ENCODE results near the gene MAP3K20.

The MAP3K20 gene

GRCh38 chr2:173213181-173213580, 137.5 kb downstream of the MAP3K20 start:
- H3K4me3 ChIP-seq (ENCODE audit: low read depth, low read length) = no peak overlapping the region
- TF ChIP-seq, protein P1, sequence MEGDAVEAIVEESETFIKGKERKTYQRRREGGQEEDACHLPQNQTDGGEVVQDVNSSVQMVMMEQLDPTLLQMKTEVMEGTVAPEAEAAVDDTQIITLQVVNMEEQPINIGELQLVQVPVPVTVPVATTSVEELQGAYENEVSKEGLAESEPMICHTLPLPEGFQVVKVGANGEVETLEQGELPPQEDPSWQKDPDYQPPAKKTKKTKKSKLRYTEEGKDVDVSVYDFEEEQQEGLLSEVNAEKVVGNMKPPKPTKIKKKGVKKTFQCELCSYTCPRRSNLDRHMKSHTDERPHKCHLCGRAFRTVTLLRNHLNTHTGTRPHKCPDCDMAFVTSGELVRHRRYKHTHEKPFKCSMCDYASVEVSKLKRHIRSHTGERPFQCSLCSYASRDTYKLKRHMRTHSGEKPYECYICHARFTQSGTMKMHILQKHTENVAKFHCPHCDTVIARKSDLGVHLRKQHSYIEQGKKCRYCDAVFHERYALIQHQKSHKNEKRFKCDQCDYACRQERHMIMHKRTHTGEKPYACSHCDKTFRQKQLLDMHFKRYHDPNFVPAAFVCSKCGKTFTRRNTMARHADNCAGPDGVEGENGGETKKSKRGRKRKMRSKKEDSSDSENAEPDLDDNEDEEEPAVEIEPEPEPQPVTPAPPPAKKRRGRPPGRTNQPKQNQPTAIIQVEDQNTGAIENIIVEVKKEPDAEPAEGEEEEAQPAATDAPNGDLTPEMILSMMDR (IDR thresholded peaks at IDR 0.05; ENCODE audit: borderline replicate concordance, insufficient read depth, low read depth, low read length) = no peak

GRCh38 chr2:173214213-173214612, 138.6 kb downstream of the MAP3K20 start:
- TF ChIP-seq, protein P1 (IDR thresholded peaks at IDR 0.05; ENCODE audit: borderline replicate concordance, insufficient read depth, low read depth, low read length) = no peak

DNA sequence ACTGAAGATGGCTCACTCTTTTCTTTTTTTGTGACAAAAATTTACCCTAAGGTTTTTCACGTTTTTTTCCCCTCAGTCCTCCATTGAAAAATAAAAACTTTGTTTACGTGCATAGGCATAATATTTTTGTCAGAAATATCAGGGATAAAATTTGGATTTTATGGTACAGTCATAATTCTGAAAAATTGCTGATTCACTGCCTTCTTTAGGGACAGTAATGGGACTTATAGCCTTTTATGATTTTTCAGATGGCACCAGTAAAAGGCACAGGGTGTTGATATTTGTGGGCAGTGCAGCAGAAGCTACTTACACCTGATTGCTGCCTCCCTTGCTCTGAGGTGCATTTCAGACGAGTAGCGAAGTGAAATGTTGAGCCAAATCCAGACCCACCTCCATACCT, 139.7 kb downstream of the MAP3K20 start:
- H3K4me3 ChIP-seq (ENCODE audit: low read depth, low read length) = no peak overlapping the region
- TF ChIP-seq, protein P1 (IDR thresholded peaks at IDR 0.05; ENCODE audit: borderline replicate concordance, insufficient read depth, low read depth, low read length) = no peak

More at GRCh38 chr2:173214213-173214612, 138.6 kb downstream of the MAP3K20 start:
- H3K4me3 ChIP-seq (ENCODE audit: low read depth, low read length) = no peak overlapping the region

DNA sequence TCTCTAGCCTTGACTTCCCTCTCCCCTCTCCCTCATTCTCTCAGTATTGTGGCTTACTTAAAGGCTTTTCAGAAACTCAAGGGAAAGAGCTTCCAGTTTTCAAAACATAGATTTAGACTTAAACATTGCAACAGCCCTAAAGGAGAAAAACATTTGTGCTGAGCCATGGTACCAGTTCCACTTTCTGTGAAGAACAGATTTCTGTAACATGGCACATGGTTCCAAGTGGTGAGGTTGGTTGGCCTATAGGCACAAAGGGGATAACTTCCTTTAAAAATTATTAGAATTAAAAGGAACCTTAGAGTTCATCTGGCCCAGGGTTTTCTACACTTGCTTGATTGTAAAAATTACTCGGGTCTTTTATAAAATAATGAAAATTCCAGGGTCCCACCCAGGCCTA, 140.4 kb downstream of the MAP3K20 start:
- TF ChIP-seq, protein P1 (IDR thresholded peaks at IDR 0.05; ENCODE audit: borderline replicate concordance, insufficient read depth, low read depth, low read length) = no peak
- H3K4me3 ChIP-seq (ENCODE audit: low read depth, low read length) = no peak overlapping the region

GRCh38 chr2:173216668-173217067, 141.0 kb downstream of the MAP3K20 start:
- H3K4me3 ChIP-seq (ENCODE audit: low read depth, low read length) = no peak overlapping the region
- TF ChIP-seq, protein P1 (IDR thresholded peaks at IDR 0.05; ENCODE audit: borderline replicate concordance, insufficient read depth, low read depth, low read length) = no peak

DNA sequence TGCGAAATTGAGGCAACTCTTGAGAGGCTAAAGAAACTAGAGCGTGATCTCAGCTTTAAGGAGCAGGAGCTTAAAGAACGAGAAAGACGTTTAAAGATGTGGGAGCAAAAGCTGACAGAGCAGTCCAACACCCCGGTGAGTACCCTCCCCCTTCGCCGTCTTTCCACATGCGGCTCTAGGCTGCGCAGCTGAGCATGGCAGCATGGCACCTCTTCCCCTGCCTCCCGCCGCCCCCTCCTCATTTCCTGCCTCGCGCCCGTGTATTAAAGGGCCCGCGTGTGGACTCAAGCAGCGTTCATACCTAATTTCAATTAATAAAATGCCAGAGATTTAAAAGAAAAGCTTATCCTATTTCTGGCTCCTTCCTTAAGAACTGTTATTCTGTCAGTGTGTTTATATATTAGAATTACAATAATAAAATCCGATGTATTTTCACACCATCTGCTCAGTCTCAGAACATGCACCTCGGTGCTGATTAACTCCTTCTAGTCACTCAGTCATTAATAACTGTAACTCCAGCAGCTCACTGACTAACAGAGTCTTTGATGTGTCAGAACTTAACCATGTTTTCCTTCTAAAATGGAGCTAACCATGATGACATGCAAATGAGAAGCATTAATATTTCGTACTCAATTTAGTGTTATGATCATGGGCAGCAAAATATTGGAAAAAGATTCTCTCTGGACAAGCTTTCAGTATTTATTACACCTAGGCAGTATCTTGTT, 141.6 kb downstream of the MAP3K20 start:
- TF ChIP-seq, protein P1 (IDR thresholded peaks at IDR 0.05; ENCODE audit: borderline replicate concordance, insufficient read depth, low read depth, low read length) = no peak
- H3K4me3 ChIP-seq (ENCODE audit: low read depth, low read length) = no peak overlapping the region

Data from GM12875 (cell line).